ENCODE results near the gene SOX6. TPM values are rescaled to one million over a fixed set of nuclear protein-coding genes. Genes with fewer than 3 reads are reported as not detected.

SOX6 gene
- total RNA-seq, 1 donor from 2014 or later = 13.2 TPM

DNA sequence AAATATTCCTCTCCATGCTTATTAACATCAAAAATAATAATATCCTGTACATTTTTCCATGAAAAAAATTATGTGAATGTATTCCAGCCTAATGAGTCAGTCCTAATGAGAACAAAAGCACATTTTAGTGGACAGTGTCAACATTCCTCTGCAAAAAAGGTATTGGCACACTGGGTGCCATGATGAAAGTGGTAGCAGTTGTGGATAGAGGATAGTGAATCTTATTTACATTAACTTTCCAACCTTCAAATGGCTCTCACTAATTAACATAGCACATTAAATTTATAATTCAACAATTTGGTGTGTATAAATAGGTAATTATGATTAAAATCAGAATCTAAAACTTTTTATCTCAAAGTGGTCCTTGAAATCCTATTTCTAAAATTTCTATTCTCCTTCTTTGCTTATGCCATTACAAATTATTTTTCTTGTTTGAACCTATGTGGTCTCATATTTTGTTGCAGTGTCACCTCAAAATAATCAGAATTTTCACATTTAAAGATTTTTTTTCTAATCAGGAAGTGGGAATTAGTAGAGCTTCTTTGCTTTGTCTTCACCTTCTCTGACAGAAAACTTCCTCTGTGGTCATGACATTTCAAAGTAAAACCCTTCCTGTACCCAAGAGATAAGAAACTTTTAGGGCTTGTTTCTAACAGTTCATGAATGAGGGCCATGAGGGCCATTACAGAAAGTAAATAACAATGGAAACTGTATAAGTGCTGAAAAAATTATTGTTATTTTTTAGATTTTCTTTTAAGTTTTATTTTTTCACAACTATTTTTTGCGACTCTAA lies 18.7 kb downstream of the SOX6 start:
- Mint-ChIP-seq H3K36me3 (ENCODE audit: low read depth, unreplicated experiment) (no peaks in the 10 kb centered on the region), H3K4me1 (ENCODE audit: low read depth, unreplicated experiment) (peaks cover 10% of the 10 kb centered on the region), H3K4me3 (ENCODE audit: unreplicated experiment) (no peak overlapping the region), H3K9me3 (ENCODE audit: unreplicated experiment) (no peaks in the 10 kb centered on the region), H3K27ac (ENCODE audit: unreplicated experiment) (no peak overlapping the region), H3K27me3 (ENCODE audit: low read depth, unreplicated experiment) (no peaks in the 10 kb centered on the region)
- TF ChIP-seq, protein P1, sequence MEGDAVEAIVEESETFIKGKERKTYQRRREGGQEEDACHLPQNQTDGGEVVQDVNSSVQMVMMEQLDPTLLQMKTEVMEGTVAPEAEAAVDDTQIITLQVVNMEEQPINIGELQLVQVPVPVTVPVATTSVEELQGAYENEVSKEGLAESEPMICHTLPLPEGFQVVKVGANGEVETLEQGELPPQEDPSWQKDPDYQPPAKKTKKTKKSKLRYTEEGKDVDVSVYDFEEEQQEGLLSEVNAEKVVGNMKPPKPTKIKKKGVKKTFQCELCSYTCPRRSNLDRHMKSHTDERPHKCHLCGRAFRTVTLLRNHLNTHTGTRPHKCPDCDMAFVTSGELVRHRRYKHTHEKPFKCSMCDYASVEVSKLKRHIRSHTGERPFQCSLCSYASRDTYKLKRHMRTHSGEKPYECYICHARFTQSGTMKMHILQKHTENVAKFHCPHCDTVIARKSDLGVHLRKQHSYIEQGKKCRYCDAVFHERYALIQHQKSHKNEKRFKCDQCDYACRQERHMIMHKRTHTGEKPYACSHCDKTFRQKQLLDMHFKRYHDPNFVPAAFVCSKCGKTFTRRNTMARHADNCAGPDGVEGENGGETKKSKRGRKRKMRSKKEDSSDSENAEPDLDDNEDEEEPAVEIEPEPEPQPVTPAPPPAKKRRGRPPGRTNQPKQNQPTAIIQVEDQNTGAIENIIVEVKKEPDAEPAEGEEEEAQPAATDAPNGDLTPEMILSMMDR (IDR thresholded peaks at IDR 0.05; ENCODE audit: insufficient read depth, low read depth, low read length) = no peak
- TF ChIP-seq EZH2 (IDR thresholded peaks at IDR 0.05; ENCODE audit: insufficient read depth, low read length) = no peak
- H3K9ac ChIP-seq (ENCODE audit: low read length) = no peak overlapping the region
- FAIRE-seq (no peak), DNase-seq (ENCODE audit: low read depth) (no peak)
- no peak overlapping the region for H3K4me3 ChIP-seq (ENCODE audit: insufficient read depth, low read depth, low read length)
- no peak overlapping the region for H2AFZ ChIP-seq (ENCODE audit: low read depth, low read length)
- H3K4me1 ChIP-seq (ENCODE audit: insufficient read depth, low read length) = no peaks in the 10 kb centered on the region
- H4K20me1 ChIP-seq (ENCODE audit: insufficient read depth, low read length) = no peaks in the 10 kb centered on the region
- no peaks in the 10 kb centered on the region for H3K9me3 ChIP-seq (ENCODE audit: insufficient read depth, low read depth, low read length)
- no peak overlapping the region for H3K27ac ChIP-seq (ENCODE audit: low read depth, low read length)
- H3K4me2 ChIP-seq (ENCODE audit: low read length) = no peak overlapping the region
- H3K27me3 ChIP-seq (ENCODE audit: insufficient read depth, low read length) = no peaks in the 10 kb centered on the region
- H3K79me2 ChIP-seq (ENCODE audit: insufficient read depth, low read length) = no peaks in the 10 kb centered on the region
- no peaks in the 10 kb centered on the region for H3K36me3 ChIP-seq (ENCODE audit: insufficient read depth, low read length)

DNA sequence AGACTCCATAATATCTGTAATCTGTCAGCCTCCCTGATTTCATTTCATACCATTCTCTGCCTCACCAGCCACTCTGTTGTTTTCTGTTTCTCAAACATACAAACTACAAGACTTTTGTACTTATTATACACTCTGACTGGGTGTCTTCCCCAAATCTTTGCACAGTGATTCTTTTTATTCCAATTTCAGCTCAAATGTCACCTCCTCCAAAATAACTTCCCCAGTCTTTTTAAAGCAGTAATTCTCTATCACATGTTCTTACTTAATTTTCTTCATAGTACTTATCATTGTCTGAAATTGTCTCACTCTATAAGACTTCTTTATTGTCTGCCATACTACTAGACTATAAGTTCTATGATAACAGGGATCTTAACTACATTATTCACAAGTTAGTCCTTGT lies 19.6 kb downstream of the SOX6 start:
- no peaks in the 10 kb centered on the region for H3K79me2 ChIP-seq (ENCODE audit: insufficient read depth, low read length)
- no peak for DNase-seq (ENCODE audit: low read depth)
- no peak overlapping the region for H3K9ac ChIP-seq (ENCODE audit: low read length)
- Mint-ChIP-seq H3K27ac (ENCODE audit: unreplicated experiment) (no peak overlapping the region), H3K4me1 (ENCODE audit: low read depth, unreplicated experiment) (peaks cover 10% of the 10 kb centered on the region), H3K36me3 (ENCODE audit: low read depth, unreplicated experiment) (no peaks in the 10 kb centered on the region), H3K9me3 (ENCODE audit: unreplicated experiment) (no peaks in the 10 kb centered on the region), H3K27me3 (ENCODE audit: low read depth, unreplicated experiment) (no peaks in the 10 kb centered on the region), H3K4me3 (ENCODE audit: unreplicated experiment) (no peak overlapping the region)
- no peak overlapping the region for H3K4me3 ChIP-seq (ENCODE audit: insufficient read depth, low read depth, low read length)
- no peak overlapping the region for H3K27ac ChIP-seq (ENCODE audit: low read depth, low read length)
- H3K36me3 ChIP-seq (ENCODE audit: insufficient read depth, low read length) = no peaks in the 10 kb centered on the region
- no peaks in the 10 kb centered on the region for H3K27me3 ChIP-seq (ENCODE audit: insufficient read depth, low read length)
- H4K20me1 ChIP-seq (ENCODE audit: insufficient read depth, low read length) = no peaks in the 10 kb centered on the region
- no peak overlapping the region for H2AFZ ChIP-seq (ENCODE audit: low read depth, low read length)
- H3K4me1 ChIP-seq (ENCODE audit: insufficient read depth, low read length) = no peaks in the 10 kb centered on the region
- no peak overlapping the region for H3K4me2 ChIP-seq (ENCODE audit: low read length)
- H3K9me3 ChIP-seq (ENCODE audit: insufficient read depth, low read depth, low read length) = no peaks in the 10 kb centered on the region
- TF ChIP-seq EZH2 (IDR thresholded peaks at IDR 0.05; ENCODE audit: insufficient read depth, low read length) = no peak
- TF ChIP-seq, protein P1 (IDR thresholded peaks at IDR 0.05; ENCODE audit: insufficient read depth, low read depth, low read length) = no peak
- no peak for FAIRE-seq

DNA sequence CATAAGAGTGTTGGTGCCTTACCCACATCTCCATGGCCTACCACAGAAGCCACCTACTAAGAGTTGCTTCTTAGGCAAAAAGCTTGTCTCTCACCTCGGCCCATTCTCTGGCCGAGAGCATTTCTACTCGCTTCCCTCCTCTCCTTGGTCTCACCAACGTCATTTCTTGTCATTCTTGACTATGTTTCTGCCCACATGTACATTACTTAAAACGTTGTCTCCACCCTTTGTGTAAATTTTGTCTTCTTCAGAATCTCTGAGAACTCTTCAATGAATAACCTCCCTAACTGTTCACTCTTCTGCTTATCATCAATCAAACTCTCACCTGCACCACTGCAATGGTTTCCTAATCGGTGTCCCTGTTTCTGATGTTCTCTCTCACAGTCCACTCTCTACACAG lies 20.1 kb downstream of the SOX6 start:
- FAIRE-seq = no peak
- no peak overlapping the region for H3K27ac ChIP-seq (ENCODE audit: low read depth, low read length)
- TF ChIP-seq EZH2 (IDR thresholded peaks at IDR 0.05; ENCODE audit: insufficient read depth, low read length) = no peak
- TF ChIP-seq, protein P1 (IDR thresholded peaks at IDR 0.05; ENCODE audit: insufficient read depth, low read depth, low read length) = no peak
- no peak overlapping the region for H3K4me3 ChIP-seq (ENCODE audit: insufficient read depth, low read depth, low read length)
- H3K9ac ChIP-seq (ENCODE audit: low read length) = no peak overlapping the region
- no peak overlapping the region for H2AFZ ChIP-seq (ENCODE audit: low read depth, low read length)
- H3K36me3 ChIP-seq (ENCODE audit: insufficient read depth, low read length) = no peaks in the 10 kb centered on the region
- no peaks in the 10 kb centered on the region for H3K27me3 Mint-ChIP-seq (ENCODE audit: low read depth, unreplicated experiment)
- no peak overlapping the region for H3K4me2 ChIP-seq (ENCODE audit: low read length)
- no peaks in the 10 kb centered on the region for H3K79me2 ChIP-seq (ENCODE audit: insufficient read depth, low read length)
- no peaks in the 10 kb centered on the region for H3K27me3 ChIP-seq (ENCODE audit: insufficient read depth, low read length)
- H3K4me1 ChIP-seq (ENCODE audit: insufficient read depth, low read length) = no peaks in the 10 kb centered on the region
- H3K27ac Mint-ChIP-seq (ENCODE audit: unreplicated experiment) = no peak overlapping the region
- no peaks in the 10 kb centered on the region for H3K36me3 Mint-ChIP-seq (ENCODE audit: low read depth, unreplicated experiment)
- H3K9me3 Mint-ChIP-seq (ENCODE audit: unreplicated experiment) = no peaks in the 10 kb centered on the region
- H4K20me1 ChIP-seq (ENCODE audit: insufficient read depth, low read length) = no peaks in the 10 kb centered on the region
- no peak overlapping the region for H3K4me3 Mint-ChIP-seq (ENCODE audit: unreplicated experiment)
- no peak for DNase-seq (ENCODE audit: low read depth)
- H3K9me3 ChIP-seq (ENCODE audit: insufficient read depth, low read depth, low read length) = no peaks in the 10 kb centered on the region
- H3K4me1 Mint-ChIP-seq (ENCODE audit: low read depth, unreplicated experiment) = peaks cover 7% of the 10 kb centered on the region

Data from astrocyte (in vitro differentiated cells and primary cell).